Large intestine (tissue), 3 donors: ENCODE results near the gene TCTN3. TPM values are rescaled to one million over a fixed set of nuclear protein-coding genes. Genes with fewer than 3 reads are reported as not detected.
A peak's percentile ranks its signal among the peaks of the same experiment; 100 is the strongest.

Source experiments
- DNase-seq, 2 donors: peaks; one replicate each; pipeline versions ENCODE4 v3.0.0 to v3.0.0-alpha.2; 2013
- H3K27ac ChIP-seq: one replicate; pipeline ENCODE4 v1.5.1; 2013; ENCODE audit warnings: low read length
- H3K27me3 ChIP-seq: 2 replicates; pipeline ENCODE4 v1.6.1; 2013; ENCODE audit warnings: low read length; ENCODE audit not compliant: control insufficient read depth, insufficient read depth
- H3K36me3 ChIP-seq: 2 replicates; pipeline ENCODE4 v1.6.1; 2013; ENCODE audit warnings: low read length; ENCODE audit not compliant: control insufficient read depth, insufficient read depth
- H3K4me1 ChIP-seq: one replicate; pipeline ENCODE4 v1.6.1; 2013; ENCODE audit warnings: low read length; ENCODE audit not compliant: control insufficient read depth, insufficient read depth
- H3K4me3 ChIP-seq: one replicate; pipeline ENCODE4 v1.5.1; 2013; ENCODE audit warnings: low read length
- H3K9me3 ChIP-seq: one replicate; pipeline ENCODE4 v1.6.1; 2013; ENCODE audit warnings: mild to moderate bottlenecking, low read depth, low read length, moderate library complexity; ENCODE audit not compliant: control insufficient read depth
- WGBS: methylation state at CpG from one replicate; pipeline ENCODE4 v1.1.5; 2013; ENCODE audit warnings: low lambda C conversion rate; ENCODE audit not compliant: insufficient coverage; 5-methylcytosine and 5-hydroxymethylcytosine counted together
- polyA plus RNA-seq: library from polyadenylated mRNA; unstranded; fragments of 120-200 nt; gene quantifications from one replicate; pipeline ENCODE4 v1.2.1, GENCODE V29; 2013

Gene TCTN3
- polyA plus RNA-seq, 1 donor: 66.9 TPM

DNA sequence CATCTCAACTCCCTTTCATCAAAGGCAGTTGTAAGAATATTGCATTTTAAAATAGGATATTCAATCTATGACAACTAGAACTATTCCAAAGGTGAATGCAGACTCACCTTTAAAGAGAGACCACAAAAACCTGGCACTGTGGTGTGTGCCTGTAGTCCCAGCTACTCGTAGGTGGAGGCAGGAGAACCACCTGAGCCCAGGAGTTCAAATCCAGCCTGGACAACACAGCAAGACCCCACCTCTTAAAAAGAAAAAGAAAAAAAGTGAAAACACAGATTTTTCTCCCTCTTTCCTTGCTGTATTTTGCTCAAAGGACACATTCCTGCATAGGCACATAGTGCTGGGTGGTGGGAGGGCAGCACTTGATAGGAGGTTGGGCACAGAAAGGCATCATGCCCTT is 36.5 kb downstream of the TCTN3 start:
- Histone ChIP-seq H3K4me3 (no peak overlapping the region), H3K36me3 (peaks cover 10% of the 10 kb centered on the region), H3K27ac (peak overlapping the region; percentile 90), H3K27me3 (no peaks in the 10 kb centered on the region), H3K9me3 (no peaks in the 10 kb centered on the region), H3K4me1 (peaks cover 6% of the 10 kb centered on the region)
- WGBS: no CpG with 5 or more reads among the region's 1 CpG
- DNase-seq: no peak

DNA sequence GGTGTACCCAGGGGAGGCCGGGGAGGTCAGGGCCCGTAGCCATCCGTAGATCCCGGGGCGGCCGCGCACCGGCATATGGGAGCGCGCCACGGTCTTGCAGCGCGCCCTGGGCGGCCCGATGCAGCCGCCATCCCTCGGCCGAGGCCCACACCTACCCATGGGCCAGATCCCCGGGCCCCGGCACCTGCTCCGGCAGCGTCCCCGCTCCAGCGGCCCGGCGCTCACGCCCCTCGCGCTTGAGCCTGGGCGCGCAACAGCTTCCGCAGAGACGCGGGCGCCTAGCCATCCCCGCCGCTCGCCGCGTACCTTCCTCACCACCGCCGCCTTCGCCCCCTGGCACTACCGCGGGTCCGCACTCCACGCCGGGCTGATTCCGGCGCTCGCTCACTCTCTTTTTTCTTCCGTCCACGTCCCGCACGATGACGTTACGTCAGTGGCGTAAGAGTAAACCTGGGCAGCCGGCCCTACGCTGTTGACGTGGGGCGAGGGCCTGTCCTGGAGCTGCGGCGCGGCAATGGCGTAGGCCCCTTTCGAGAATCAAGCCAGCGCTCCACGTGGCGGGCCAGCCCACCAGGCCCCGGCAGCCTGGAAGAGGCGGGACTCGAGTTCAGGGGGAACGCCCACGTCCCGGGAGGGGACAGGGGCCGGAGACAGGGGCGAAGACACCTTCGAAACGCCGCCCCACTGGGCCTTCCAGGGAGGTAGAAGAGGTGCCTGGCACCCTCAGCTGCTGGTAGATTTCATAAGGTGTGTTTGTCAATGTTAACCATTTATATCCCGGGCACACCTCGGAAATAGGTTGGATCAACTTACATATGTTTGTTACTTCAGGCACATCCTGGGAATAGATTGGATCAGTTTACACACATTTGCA is 37.2 kb downstream of the TCTN3 start, which contains the start of gene ALDH18A1:
ALDH18A1 (minus strand) TSS at position 421 of the 874 bp plus-strand sequence. CDS start 3,334 bp downstream, outside the sequence.
- DNase-seq: peak; percentile 96 to 98
- no peaks in the 10 kb centered on the region for H3K27me3 ChIP-seq
- WGBS: no CpG with 5 or more reads among the region's 83 CpGs

DNA sequence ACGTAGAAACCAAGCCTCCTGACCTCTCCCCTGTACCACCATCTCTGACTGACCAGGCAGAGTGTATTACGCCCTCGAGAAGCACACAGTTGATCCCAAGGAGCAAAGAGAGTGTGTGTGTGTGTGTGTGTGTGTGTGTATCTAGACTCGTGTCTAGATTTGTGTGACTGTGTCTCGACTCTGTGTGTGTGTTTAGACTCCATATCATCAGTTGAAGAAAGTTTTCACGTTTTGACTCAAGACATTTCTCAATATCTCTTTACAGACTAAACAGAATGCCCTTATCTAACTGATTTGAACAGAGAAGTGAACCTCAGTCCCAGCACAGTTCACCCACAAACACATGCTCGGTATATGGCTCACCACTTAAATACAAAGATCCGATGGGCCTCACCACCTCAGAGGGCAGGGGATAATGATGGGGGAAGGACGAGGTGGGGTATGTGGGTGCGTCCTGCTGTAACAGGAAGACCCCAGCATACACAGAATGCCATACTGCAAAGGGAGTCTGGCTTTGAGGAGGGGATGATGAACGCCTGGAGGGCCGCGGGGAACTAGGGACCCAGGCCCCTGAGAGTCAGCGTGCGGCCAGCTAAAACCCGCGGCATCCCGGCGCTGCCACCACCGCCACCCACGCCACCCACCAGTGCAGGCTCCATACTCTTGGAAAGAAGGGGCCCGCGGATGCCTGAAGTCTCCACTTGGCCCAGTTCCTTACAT is 38.0 kb downstream of the TCTN3 start:
- peak; percentile 55 to 87 for DNase-seq
- Histone ChIP-seq H3K4me3 (peak overlapping the region; percentile 87), H3K4me1 (peaks cover 6% of the 10 kb centered on the region), H3K27ac (peak overlapping the region; percentile 90), H3K36me3 (peaks cover 24% of the 10 kb centered on the region), H3K9me3 (no peaks in the 10 kb centered on the region), H3K27me3 (no peaks in the 10 kb centered on the region)
- WGBS: no CpG with 5 or more reads among the region's 23 CpGs

More for the DNA sequence above, 37.2 kb downstream of the TCTN3 start, which contains the start of gene ALDH18A1:
- Histone ChIP-seq H3K9me3 (no peaks in the 10 kb centered on the region), H3K4me3 (peak within 1 kb of the TSS; percentile 87), H3K4me1 (peaks cover 6% of the 10 kb centered on the region), H3K27ac (peak within 1 kb of the TSS; percentile 90), H3K36me3 (peaks cover 18% of the 10 kb centered on the region)

DNA sequence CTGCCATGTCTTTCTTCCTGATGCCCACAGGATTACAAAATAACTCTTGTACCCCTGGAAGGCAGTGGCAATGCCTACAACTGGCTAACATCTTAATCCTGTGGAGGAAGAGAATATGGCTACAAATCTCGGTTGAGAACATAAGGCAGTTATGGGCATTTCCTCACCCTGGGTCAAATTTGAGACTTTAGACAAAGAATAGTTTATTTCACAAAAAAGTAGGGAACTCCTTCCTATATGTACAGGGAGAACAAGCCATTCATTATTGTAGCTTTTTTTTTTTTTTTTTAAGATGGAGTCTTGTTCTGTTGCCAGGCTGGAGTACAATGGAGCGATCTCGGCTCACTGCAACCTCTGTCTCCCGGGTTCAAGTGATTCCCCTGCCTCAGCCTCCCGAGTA is 39.8 kb downstream of the TCTN3 start:
- Histone ChIP-seq H3K4me1 (peaks cover 9% of the 10 kb centered on the region), H3K36me3 (peaks cover 35% of the 10 kb centered on the region), H3K27ac (peak overlapping the region; percentile 23), H3K4me3 (no peak overlapping the region), H3K9me3 (no peaks in the 10 kb centered on the region), H3K27me3 (no peaks in the 10 kb centered on the region)
- DNase-seq: peak in 1 of 2 donors; percentile 11
- no CpG with 5 or more reads among the region's 5 CpGs for WGBS

DNA sequence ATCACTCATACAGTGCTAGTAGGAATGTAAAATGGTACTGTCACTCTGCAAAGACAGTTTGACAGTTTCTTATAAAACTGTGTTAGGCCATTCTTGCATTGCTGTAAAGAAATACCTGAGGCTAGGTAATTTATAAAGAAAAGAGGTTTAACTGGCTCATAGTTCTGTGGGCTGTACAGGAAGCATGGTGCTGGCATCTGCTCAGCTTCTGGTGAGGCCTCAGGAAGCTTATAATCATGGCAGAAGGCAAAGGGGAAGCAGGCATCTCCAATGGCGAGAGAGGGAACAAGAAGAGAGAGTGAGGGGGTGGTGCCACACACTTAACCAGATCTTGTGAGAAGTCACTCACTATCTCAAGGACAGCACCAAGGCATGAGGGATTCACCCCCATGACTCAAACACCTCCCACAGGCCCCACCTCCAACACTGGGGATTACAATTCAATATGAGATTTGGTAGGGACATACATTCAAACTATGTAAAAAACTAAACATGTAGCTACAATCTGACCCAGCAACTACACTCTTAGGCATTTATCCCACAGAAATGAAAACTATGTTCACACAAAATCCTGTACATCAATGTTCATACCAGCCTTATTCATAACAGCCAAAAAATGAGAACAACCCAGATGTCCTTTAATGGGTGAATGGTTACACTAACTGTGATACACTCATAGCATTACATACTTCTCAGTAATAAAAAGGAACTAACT is 42.2 kb downstream of the TCTN3 start:
- DNase-seq: no peak
- peaks cover 52% of the 10 kb centered on the region for H3K36me3 ChIP-seq
- H3K9me3 ChIP-seq: no peaks in the 10 kb centered on the region
- no CpG with 5 or more reads among the region's 1 CpG for WGBS
- no peak overlapping the region for H3K27ac ChIP-seq
- H3K4me1 ChIP-seq: peaks cover 30% of the 10 kb centered on the region
- H3K4me3 ChIP-seq: no peak overlapping the region
- H3K27me3 ChIP-seq: no peaks in the 10 kb centered on the region

DNA sequence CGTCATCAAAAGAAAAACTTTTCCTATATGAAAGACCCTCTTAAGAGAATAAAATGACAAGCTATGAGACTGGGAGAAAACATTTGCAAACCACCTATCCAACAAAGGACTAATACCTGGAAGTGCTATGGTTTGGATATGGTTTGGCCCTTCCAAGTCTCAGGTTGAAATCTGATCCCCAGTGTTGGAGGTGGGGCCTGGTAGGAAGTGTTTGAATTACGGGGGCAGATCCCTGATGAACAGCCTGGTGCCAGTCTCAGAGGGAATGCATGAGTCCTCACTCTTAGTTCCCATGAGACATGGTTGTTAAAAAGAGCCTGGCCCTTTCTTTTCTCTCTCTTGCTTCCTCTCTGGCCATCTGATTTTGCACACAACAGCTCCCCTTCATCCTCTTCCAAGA is 43.5 kb downstream of the TCTN3 start:
- Histone ChIP-seq H3K4me1 (peaks cover 42% of the 10 kb centered on the region), H3K27ac (no peak overlapping the region), H3K36me3 (peaks cover 63% of the 10 kb centered on the region), H3K9me3 (no peaks in the 10 kb centered on the region), H3K27me3 (no peaks in the 10 kb centered on the region), H3K4me3 (no peak overlapping the region)
- DNase-seq: no peak
- 100% methylated on average over 1 of the region's 2 CpGs for WGBS

DNA sequence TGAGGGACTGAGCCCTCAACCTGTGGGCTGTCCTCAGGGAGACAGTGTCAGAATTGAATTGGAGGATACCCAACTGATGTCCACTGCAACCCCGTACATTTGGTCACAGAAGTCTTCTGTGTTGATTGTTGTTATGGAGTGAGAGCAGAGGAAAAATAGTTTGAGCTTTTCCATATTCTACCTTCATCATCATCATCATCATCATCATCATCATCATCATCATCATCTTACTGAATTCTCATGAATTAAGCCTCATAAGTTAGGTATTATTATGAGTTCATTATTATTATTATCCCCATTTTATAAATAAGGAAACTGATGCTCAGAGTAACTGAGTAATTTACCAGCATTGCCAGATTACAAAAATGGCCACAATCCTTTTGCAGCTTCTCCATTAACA is 45.6 kb downstream of the TCTN3 start:
- H3K36me3 ChIP-seq: peaks cover 67% of the 10 kb centered on the region

DNA sequence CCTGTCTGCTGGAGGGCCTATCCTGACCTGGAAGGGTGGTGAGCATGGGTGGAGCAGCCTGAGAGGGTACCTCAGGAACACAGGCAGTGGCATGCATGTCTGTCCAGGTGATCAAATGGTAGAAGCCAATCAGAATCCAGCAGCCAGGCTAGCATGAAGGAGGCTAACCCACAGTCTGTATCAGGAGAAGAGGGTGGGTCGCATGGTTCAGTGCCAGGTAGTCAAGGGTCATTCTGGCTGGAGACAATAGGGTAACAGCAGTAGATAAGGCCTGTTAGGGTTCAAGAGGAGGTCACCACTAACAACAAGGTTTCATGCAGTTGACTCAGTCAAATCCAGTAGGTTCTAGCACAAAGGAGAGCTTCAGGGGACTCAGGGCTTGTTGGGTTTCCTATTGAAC is 47.6 kb downstream of the TCTN3 start:
- Histone ChIP-seq H3K9me3 (no peaks in the 10 kb centered on the region), H3K36me3 (peaks cover 66% of the 10 kb centered on the region), H3K4me3 (no peak overlapping the region), H3K27ac (peak overlapping the region; percentile 71), H3K4me1 (peaks cover 54% of the 10 kb centered on the region), H3K27me3 (no peaks in the 10 kb centered on the region)
- peak; percentile 43 to 87 for DNase-seq
- WGBS: no CpG with 5 or more reads among the region's 1 CpG

More for the DNA sequence above, 45.6 kb downstream of the TCTN3 start:
- no peak overlapping the region for H3K27ac ChIP-seq
- WGBS: no CpG with 5 or more reads among the region's 1 CpG
- H3K9me3 ChIP-seq: no peaks in the 10 kb centered on the region
- no peak for DNase-seq
- peaks cover 53% of the 10 kb centered on the region for H3K4me1 ChIP-seq
- no peaks in the 10 kb centered on the region for H3K27me3 ChIP-seq
- no peak overlapping the region for H3K4me3 ChIP-seq

DNA sequence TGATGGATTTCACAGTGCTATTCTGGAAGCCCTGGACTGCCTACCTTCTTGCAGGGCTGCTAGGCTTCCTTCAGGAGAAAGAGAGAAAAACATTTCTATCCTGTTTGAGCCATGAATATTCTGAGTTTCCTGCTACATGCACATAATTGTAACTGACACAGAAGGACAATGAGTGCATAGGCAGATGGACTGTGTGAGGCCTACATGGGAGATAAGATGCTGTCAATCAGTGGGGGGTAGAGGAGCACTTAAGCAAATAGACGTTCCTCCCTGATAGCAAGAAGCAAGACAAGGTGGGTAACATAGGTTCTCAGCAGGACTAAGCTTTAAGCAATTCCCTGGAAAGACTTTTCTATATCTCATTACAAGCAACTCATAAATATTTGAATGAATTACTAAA is 48.8 kb downstream of the TCTN3 start:
- Histone ChIP-seq H3K27ac (peak overlapping the region; percentile 71), H3K27me3 (no peaks in the 10 kb centered on the region), H3K4me3 (no peak overlapping the region), H3K9me3 (no peaks in the 10 kb centered on the region), H3K4me1 (peaks cover 57% of the 10 kb centered on the region), H3K36me3 (peaks cover 69% of the 10 kb centered on the region)
- no CpG with 5 or more reads among the region's 1 CpG for WGBS
- peak in 1 of 2 donors; percentile 40 for DNase-seq

DNA sequence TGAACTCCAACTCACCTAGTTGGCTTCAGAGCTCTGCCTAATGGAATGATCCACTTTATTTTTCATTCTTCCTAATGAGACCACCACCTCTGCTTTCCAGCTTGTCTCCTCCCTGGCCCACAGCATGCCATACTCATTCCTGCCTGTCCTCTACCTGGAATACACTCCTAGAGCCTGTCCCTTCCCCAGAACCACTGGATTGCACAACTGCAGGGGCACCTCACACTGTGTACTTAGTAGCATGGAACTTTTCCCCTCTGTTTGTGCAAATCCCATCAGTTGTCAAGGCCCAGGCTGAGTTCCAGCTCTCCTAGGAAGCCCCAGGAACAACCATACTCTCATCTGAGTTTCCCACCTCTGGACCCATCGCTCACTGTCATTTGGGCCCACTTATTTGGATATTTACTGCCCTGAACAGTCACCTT is 52.8 kb downstream of the TCTN3 start:
- H3K4me3 ChIP-seq: no peak overlapping the region
- WGBS: no CpG with 5 or more reads among the region's 1 CpG
- no peaks in the 10 kb centered on the region for H3K9me3 ChIP-seq
- peaks cover 75% of the 10 kb centered on the region for H3K36me3 ChIP-seq
- H3K4me1 ChIP-seq: peaks cover 44% of the 10 kb centered on the region
- H3K27me3 ChIP-seq: no peaks in the 10 kb centered on the region
- DNase-seq: peak in 1 of 2 donors; percentile 37
- peak overlapping the region; percentile 12 for H3K27ac ChIP-seq
